Panc1 (cell line): Measurements from ENCODE around the gene CLSTN2. TPM values are rescaled to one million over a fixed set of nuclear protein-coding genes. Genes with fewer than 3 reads are reported as not detected.

Source experiments
- ATAC-seq: fragments of 200-7000 bp; cut with Tn5 transposase; 2 replicates; pipeline ENCODE4 v1.9.1; 2020; ENCODE audit warnings: mild to moderate bottlenecking, moderate library complexity
- BruUV-seq: library from RNA; stranded (reverse); fragments of 400-500 nt; replicated peaks from 2 replicates; lab custom pipeline; 2021; lab: Mats Ljungman, UMichigan
- CTCF ChIA-PET: fragments of 300-600 bp; sonication (Branson Sonifier 250); formaldehyde crosslinking; loops from one replicate; lab custom pipeline; 2022; ENCODE audit warnings: antibody characterized with exemption; lab: Charles Lee
- POLR2A ChIA-PET: fragments of 300-600 bp; sonication (Branson Sonifier 250); formaldehyde crosslinking; loops from one replicate; lab custom pipeline; 2022; ENCODE audit warnings: antibody characterized with exemption; lab: Charles Lee
- DNase-seq: peaks from one replicate; pipeline ENCODE4 v3.0.0-alpha.2; 2010; ENCODE audit warnings: low read depth, low spot score
- H3K27ac ChIP-seq: 2 replicates; pipeline ENCODE4 v1.5.1; 2011; ENCODE audit warnings: mild to moderate bottlenecking, low read length, inconsistent platforms
- H3K27me3 ChIP-seq: fragments of 200-500 bp; sonication (Bioruptor generic); 2 replicates; pipeline ENCODE4 v1.6.0; 2014; ENCODE audit warnings: low read length, inconsistent platforms; ENCODE audit not compliant: control insufficient read depth, insufficient read depth
- H3K36me3 ChIP-seq: fragments of 200-500 bp; sonication (Bioruptor generic); 2 replicates; pipeline ENCODE4 v1.5.1; 2014; ENCODE audit warnings: inconsistent platforms, mild to moderate bottlenecking, low read length, moderate library complexity; ENCODE audit not compliant: control insufficient read depth, insufficient read depth
- H3K4me1 ChIP-seq: 2 replicates; pipeline ENCODE4 v1.5.1; 2011; ENCODE audit warnings: inconsistent platforms, mild to moderate bottlenecking, low read length, moderate library complexity; ENCODE audit not compliant: control insufficient read depth, insufficient read depth
- H3K4me3 ChIP-seq, 2 experiments: 2 replicates each; pipeline ENCODE4 v1.5.1; 2011 to 2012; ENCODE audit warnings: low read depth in 2 of 2, low read length in 2 of 2, mild to moderate bottlenecking in 2 of 2, inconsistent platforms in 1 of 2, moderate library complexity in 1 of 2
- H3K9me3 ChIP-seq: fragments of 200-500 bp; sonication (Bioruptor generic); 2 replicates; pipeline ENCODE4 v1.5.1; 2014; ENCODE audit warnings: low read depth, mild to moderate bottlenecking, inconsistent platforms, low read length, moderate library complexity; ENCODE audit not compliant: control insufficient read depth, insufficient read depth
- POLR2AphosphoS5 ChIP-seq: IDR thresholded peaks from 2 replicates; pipeline ENCODE4 v1.6.1; 2012; ENCODE audit warnings: mild to moderate bottlenecking, low read depth, low read length, moderate library complexity
- SIN3A ChIP-seq: IDR thresholded peaks from 2 replicates; pipeline ENCODE4 v1.6.1; 2012; ENCODE audit warnings: low read depth, mild to moderate bottlenecking, low read length, moderate library complexity, borderline replicate concordance; ENCODE audit not compliant: insufficient read depth
- TCF7L2 ChIP-seq: IDR thresholded peaks from 2 replicates; pipeline ENCODE4 v1.6.1; 2011; ENCODE audit warnings: mild to moderate bottlenecking, low read depth, low read length, inconsistent platforms
- in situ Hi-C: cut with HindIII; loops from 2 replicates; pipeline ENCODE4 v1.10.0; 2016; ENCODE audit warnings: low sequenced_read_pairs, low pct_unique_long_range_greater_than_20kb
- intact Hi-C: fragments of 100-400 bp; cut with micrococcal nuclease; formaldehyde crosslinking; loops from one replicate; pipeline ENCODE4 v1.10.0; 2022; ENCODE audit not compliant: unreplicated experiment
- total RNA-seq: library from RNA; stranded (reverse); gene quantifications from one replicate; pipeline ENCODE4 v1.2.1, GENCODE V29; 2021; ENCODE audit not compliant: unreplicated experiment
- TF ChIP-seq, protein P1 (sequence below), 2 experiments: IDR thresholded peaks; 2 replicates each; pipeline ENCODE4 v1.6.1; 2011 to 2012; ENCODE audit warnings: low read depth in 2 of 2, control low read depth in 1 of 2, low read length in 1 of 2, mild to moderate bottlenecking in 1 of 2, moderate library complexity in 1 of 2; ENCODE audit not compliant: insufficient read depth in 1 of 2
- TF ChIP-seq, protein P2 (sequence below): fragments of 450-650 bp; IDR thresholded peaks from 2 replicates; pipeline ENCODE4 v1.5.1; 2017; ENCODE audit warnings: mild to moderate bottlenecking

CLSTN2 gene
- total RNA-seq, 1 experiment from 2014 or later: 0.03 TPM

DNA sequence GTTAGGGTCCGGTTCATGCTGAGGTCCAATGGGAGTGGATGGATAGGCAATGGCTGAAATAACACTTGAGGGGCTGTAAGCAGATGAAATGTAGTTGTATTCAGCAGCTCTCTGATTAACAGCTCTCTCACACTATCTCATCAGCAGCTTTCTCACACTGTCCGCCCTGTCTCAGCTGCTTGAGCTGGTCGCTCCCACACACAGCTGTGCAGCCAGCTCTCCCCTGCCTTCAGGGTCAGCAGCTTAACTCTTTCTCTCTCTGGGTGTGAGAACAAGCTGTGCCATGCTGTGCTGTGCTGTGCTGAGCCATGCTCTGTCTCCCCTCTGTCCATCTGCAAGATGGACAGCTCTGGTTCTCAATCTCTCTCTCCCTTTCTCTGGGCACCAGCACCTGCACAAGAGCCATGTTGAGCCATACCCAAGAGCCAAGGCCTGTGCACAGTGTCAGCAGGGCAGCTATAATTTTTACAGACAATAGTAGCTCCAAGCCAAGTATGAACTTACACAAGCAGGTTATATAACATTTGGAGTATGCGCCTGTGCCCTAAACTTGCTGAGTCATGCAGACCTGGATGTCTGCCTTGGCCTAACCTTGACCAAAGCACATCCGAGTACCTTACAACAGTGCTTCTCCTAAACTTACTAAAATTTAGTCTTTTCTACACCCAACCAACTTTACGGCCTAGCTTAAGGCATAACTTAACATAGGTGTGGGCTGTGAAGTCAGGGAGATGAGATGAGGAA is 451.5 kb downstream of the CLSTN2 start:
- POLR2A ChIA-PET: no interaction called here
- ATAC-seq: no peak
- intact Hi-C loops: no loop called here

DNA sequence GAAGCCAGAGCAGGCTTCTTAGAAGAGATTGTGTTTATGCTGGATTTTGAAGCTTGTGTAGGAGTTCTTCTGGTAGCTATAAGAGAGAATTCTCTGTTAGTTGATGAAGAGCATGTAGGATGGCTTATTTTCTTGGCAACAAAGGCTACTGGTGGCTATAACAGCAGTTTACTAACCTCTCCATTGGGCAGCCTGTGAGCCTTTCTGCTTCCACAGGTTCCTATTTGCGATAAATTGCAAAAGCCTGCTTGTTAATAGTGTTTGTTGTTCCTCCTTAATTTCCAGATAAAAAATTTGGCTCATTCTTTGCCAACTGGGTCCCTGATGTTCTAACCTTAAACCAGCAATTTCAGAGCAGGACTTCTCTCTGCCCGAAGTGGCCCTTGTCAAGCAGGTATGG is 452.3 kb downstream of the CLSTN2 start:
- CTCF ChIA-PET: no interaction called here
- H3K4me1 ChIP-seq: no peaks in the 10 kb centered on the region
- no peak for ATAC-seq
- no peaks in the 10 kb centered on the region for H3K9me3 ChIP-seq
- H3K27me3 ChIP-seq: no peaks in the 10 kb centered on the region
- no TSS peak for BruUV-seq
- no peak overlapping the region for H3K4me3 ChIP-seq
- H3K27ac ChIP-seq: no peak overlapping the region
- in situ Hi-C loops: no loop called here
- H3K36me3 ChIP-seq: no peaks in the 10 kb centered on the region
- intact Hi-C loops: no loop called here
- TF ChIP-seq SIN3A (no peak), TCF7L2 (no peak), POLR2AphosphoS5 (no peak)
- TF ChIP-seq, protein P1, sequence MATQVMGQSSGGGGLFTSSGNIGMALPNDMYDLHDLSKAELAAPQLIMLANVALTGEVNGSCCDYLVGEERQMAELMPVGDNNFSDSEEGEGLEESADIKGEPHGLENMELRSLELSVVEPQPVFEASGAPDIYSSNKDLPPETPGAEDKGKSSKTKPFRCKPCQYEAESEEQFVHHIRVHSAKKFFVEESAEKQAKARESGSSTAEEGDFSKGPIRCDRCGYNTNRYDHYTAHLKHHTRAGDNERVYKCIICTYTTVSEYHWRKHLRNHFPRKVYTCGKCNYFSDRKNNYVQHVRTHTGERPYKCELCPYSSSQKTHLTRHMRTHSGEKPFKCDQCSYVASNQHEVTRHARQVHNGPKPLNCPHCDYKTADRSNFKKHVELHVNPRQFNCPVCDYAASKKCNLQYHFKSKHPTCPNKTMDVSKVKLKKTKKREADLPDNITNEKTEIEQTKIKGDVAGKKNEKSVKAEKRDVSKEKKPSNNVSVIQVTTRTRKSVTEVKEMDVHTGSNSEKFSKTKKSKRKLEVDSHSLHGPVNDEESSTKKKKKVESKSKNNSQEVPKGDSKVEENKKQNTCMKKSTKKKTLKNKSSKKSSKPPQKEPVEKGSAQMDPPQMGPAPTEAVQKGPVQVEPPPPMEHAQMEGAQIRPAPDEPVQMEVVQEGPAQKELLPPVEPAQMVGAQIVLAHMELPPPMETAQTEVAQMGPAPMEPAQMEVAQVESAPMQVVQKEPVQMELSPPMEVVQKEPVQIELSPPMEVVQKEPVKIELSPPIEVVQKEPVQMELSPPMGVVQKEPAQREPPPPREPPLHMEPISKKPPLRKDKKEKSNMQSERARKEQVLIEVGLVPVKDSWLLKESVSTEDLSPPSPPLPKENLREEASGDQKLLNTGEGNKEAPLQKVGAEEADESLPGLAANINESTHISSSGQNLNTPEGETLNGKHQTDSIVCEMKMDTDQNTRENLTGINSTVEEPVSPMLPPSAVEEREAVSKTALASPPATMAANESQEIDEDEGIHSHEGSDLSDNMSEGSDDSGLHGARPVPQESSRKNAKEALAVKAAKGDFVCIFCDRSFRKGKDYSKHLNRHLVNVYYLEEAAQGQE (IDR thresholded peaks at IDR 0.05; ENCODE audit: insufficient read depth in 1 of 2, low read depth in 2 of 2, low read length in 1 of 2): no peak
- TF ChIP-seq, protein P2, sequence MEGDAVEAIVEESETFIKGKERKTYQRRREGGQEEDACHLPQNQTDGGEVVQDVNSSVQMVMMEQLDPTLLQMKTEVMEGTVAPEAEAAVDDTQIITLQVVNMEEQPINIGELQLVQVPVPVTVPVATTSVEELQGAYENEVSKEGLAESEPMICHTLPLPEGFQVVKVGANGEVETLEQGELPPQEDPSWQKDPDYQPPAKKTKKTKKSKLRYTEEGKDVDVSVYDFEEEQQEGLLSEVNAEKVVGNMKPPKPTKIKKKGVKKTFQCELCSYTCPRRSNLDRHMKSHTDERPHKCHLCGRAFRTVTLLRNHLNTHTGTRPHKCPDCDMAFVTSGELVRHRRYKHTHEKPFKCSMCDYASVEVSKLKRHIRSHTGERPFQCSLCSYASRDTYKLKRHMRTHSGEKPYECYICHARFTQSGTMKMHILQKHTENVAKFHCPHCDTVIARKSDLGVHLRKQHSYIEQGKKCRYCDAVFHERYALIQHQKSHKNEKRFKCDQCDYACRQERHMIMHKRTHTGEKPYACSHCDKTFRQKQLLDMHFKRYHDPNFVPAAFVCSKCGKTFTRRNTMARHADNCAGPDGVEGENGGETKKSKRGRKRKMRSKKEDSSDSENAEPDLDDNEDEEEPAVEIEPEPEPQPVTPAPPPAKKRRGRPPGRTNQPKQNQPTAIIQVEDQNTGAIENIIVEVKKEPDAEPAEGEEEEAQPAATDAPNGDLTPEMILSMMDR: no peak
- POLR2A ChIA-PET: no interaction called here
- no peak for DNase-seq

More for the DNA sequence above, 451.5 kb downstream of the CLSTN2 start:
- no peak overlapping the region for H3K4me3 ChIP-seq
- TF ChIP-seq, protein P2: no peak
- no peak for TF ChIP-seq SIN3A
- H3K9me3 ChIP-seq: no peaks in the 10 kb centered on the region
- BruUV-seq: no TSS peak
- H3K27me3 ChIP-seq: no peaks in the 10 kb centered on the region
- H3K27ac ChIP-seq: no peak overlapping the region
- H3K36me3 ChIP-seq: no peaks in the 10 kb centered on the region
- CTCF ChIA-PET: no interaction called here
- in situ Hi-C loops: no loop called here
- DNase-seq: no peak
- H3K4me1 ChIP-seq: no peaks in the 10 kb centered on the region
